ENCODE results near the gene MAMLD1.

MAMLD1 gene

DNA sequence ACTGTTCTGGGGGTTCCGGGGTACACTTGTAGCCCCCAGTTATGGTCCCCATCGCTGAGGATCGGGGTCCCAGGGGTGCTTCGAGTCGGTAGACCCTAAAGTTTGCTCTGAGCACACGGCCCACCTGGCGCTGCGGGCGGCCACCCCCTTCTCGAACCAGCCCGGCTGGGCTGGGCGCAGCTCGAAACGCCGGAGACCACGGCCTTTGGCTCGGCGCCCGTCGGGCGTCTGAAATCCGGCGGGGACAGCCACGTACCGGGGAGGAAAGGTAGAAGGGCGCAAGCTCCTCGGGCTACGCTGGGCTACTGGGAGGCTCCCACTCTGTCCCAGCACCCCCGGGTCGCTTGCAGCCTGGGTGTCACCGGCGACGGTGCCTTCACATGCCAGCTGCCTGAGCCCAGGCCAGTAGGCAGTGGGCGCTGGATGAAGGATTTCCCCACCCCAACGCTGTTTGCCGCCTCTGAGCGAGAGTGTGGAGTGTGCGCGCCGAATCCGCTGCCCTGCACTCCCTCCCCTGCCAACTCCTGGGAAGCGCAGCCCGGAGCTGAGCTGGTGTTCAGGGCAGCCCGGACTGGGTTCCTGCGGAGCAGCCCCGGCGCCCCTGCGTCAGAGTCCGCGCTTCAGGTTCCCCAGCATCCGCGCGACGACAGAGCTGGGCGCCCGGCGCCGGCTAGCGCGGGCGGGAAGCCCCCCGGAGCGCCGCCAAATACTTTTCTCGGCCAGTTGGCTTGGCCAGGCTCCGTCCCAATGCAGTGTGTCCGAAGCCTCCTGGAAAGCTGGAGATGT is 637 bp downstream of the MAMLD1 start:
- TF ChIP-seq, protein P1, sequence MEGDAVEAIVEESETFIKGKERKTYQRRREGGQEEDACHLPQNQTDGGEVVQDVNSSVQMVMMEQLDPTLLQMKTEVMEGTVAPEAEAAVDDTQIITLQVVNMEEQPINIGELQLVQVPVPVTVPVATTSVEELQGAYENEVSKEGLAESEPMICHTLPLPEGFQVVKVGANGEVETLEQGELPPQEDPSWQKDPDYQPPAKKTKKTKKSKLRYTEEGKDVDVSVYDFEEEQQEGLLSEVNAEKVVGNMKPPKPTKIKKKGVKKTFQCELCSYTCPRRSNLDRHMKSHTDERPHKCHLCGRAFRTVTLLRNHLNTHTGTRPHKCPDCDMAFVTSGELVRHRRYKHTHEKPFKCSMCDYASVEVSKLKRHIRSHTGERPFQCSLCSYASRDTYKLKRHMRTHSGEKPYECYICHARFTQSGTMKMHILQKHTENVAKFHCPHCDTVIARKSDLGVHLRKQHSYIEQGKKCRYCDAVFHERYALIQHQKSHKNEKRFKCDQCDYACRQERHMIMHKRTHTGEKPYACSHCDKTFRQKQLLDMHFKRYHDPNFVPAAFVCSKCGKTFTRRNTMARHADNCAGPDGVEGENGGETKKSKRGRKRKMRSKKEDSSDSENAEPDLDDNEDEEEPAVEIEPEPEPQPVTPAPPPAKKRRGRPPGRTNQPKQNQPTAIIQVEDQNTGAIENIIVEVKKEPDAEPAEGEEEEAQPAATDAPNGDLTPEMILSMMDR (conservative IDR thresholded peaks at IDR 0.05; ENCODE audit: low read depth, low read length), result no peak
- DNase-seq (ENCODE audit: low read depth), result no peak
- peak overlapping the region; percentile 49 for H3K4me3 ChIP-seq (ENCODE audit: low read length)

DNA sequence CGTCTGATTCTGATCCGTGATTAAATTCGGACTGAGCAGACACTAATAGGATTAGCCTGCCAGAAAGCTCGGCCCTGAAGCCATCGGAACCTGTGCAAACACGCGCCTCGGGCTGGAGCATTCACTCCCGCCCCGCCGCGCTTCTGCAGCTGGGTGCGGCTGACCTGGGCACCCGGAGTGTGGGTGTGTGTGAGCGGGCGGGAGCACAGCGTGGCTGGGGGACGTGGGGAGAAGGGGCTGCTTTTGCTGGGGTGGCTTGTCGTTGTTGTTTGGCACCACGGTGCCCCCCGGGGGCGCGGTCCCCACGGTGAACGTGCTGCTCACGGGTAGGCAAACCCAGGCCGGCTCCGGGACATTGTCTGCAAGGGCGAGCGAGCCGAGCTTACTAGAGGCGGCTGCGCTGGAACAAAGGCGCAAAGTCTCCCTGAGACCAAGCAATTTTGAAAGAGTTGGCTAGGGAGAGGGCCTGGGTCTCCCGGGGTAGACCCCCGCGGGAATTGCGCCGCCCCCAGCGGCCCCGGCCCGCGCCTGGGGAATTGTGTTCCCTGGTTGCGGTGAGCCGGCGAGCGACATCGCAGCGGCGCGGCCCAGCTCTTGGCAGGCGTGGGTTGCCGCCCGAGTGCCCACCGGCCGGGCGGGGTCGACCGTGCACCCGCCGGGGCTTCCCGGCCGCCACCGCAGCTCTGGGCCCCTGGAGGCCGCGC is 1.4 kb downstream of the MAMLD1 start:
- TF ChIP-seq, protein P1 (conservative IDR thresholded peaks at IDR 0.05; ENCODE audit: low read depth, low read length), result no peak
- DNase-seq (ENCODE audit: low read depth), result no peak
- H3K4me3 ChIP-seq (ENCODE audit: low read length), result peak overlapping the region; percentile 49

DNA sequence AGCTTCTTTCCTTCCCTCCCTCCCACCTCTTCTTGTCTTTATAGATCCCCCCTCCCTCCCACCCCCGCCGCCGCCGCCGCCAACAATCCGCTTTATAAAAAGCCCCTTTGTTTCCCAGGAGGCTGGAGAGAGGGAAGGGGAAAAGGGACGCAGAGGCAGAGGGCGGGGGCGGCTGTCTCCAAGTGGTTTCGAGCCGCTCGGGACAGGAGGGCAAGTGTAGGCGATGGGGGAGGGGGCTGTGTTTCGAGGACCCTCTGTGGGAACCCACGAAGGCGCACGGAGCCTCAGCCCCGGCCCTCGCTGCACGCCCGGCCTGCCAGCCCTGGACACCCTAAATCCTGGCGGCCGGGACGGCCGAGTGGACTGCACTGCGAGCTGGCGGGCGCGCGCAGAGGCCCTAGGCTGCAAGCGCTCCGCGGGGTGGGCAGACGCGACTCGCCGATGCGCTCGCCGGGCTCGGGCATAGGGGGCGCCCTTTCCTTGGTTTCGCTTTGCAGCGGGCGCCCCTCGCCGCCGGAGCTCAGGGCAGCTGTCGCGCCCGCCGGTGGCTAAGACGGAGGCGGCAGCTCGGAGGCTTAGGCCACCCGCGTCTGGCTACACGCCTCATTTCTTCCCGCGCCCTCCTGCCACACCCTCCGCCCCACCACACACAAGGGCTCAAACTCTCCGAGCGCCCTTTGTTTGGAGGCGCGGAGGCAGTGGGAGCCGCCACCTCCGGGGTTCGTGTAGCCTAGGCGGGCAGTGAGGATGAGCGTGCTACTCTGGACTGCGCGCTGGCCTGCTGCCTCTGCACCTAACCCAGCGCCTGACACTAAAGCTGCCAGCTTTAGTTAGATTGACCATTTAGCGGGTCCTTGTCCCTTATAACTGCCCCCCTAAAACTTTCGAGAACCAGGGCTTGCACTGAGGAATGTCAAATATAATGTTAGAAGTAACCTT is 2.2 kb downstream of the MAMLD1 start:
- TF ChIP-seq, protein P1 (conservative IDR thresholded peaks at IDR 0.05; ENCODE audit: low read depth, low read length), result no peak
- peak overlapping the region; percentile 49 for H3K4me3 ChIP-seq (ENCODE audit: low read length)
- DNase-seq (ENCODE audit: low read depth), result no peak

DNA sequence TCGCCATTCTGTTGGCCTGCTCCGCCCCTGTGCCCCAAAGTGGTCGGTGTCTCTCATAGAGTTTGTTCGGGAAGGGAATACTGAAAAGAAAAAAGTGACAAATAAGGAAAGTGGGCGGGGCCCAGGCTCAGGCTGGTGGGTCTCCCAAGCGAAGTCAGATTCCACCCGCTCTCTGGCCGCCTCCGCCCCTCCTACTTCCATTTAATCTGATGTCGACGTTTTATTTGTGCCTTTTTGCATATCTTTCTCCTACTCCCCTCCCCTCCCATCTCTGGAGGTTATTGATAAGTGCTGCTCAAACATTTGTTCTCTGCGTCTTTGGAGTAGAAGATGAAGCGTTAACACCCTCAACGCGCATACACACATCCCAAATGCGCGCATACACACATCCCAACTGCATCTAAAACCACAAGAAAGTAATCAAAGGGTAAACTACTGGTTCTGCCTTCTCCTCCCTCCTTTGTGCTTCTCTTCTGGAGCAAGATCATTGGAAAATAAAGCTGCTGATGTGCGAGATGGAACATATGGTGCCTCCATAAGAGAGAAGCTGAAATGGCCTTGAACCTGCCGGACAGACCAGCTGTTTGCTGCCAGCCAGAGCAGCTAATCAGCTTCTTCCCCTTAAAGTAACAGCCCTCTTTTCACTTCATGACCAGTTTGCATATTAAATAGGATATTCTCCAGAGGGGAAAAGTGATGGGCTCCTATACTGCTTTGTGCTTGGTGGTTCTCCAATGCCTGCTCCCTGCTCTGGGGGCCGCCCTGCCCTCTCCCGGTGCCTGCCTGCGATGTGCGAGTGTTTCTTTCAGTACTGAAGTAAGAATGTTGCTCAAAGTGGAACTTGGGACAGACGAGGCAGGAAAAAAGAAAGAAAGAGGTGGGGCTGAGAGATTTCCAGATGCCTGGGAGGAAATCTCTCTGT is 3.1 kb downstream of the MAMLD1 start:
- no peak for DNase-seq (ENCODE audit: low read depth)
- H3K4me3 ChIP-seq (ENCODE audit: low read length), result peak overlapping the region; percentile 49
- TF ChIP-seq, protein P1 (conservative IDR thresholded peaks at IDR 0.05; ENCODE audit: low read depth, low read length), result peak; percentile 31

DNA sequence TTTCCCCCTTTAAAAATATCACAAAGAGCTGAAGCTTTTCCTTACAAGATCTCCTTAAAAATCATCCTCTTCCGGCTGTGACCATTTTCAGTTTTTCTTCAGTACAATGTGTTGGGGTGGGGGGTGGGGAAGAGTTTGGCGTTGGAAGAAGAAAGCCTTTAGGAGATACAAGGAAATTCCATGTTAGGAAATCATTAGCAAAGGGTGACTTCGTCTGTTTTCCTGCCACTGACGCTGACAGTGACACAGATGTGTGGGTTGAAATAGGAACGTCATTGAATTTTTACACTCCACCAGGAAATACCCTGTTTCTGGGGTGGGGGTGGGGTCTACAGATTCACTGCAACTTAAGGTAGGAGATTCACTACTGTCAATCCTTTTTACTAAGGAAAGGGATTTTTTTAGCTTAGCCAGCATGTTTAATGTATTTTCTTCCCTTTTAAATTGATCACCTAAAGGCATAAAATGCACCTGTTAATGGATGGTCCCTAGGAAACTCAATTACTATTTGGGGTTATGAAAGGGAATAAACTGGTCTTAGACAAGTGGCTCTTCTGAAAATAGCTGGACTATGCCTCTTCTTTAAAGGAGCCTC is 3.9 kb downstream of the MAMLD1 start:
- H3K4me3 ChIP-seq (ENCODE audit: low read length), result peak overlapping the region; percentile 49
- TF ChIP-seq, protein P1 (conservative IDR thresholded peaks at IDR 0.05; ENCODE audit: low read depth, low read length), result no peak
- no peak for DNase-seq (ENCODE audit: low read depth)
